ENCODE results near the gene IARS2. TPM values are rescaled to one million over a fixed set of nuclear protein-coding genes. Genes with fewer than 3 reads are reported as not detected.

Gene IARS2
- total and polyA plus RNA-seq, 2 donors (not counting 3 experiments of a cell fraction or from before 2014, with no cell fraction given): 15.5 to 62.8 TPM

- no TSS peak for BruUV-seq (replicated peaks)
- Histone ChIP-seq H3K27ac (ENCODE audit: insufficient read depth, low read depth, low read length) (no peak overlapping the region), H3K9ac (replicated peaks; ENCODE audit: extremely low read depth, insufficient read depth, low read length) (no peak overlapping the region), H3K4me3 (replicated peaks in 1 of 3; ENCODE audit: insufficient read depth in 1 of 3, low read depth in 1 of 3, low read length in 3 of 3) (no peak overlapping the region), H3K27me3 (ENCODE audit: control insufficient read depth in 2 of 2, insufficient read depth in 2 of 2, low read length in 2 of 2) (no peaks in the 10 kb centered on the region), H4K20me1 (replicated peaks; ENCODE audit: control insufficient read depth, extremely low read depth, insufficient read depth, low read length) (no peaks in the 10 kb centered on the region), H3K4me1 (ENCODE audit: control insufficient read depth, extremely low read depth, insufficient read depth, low read length) (peaks cover 5% of the 10 kb centered on the region), H2AFZ (ENCODE audit: low read depth, low read length) (no peak overlapping the region), H3K4me2 (ENCODE audit: insufficient read depth, low read length) (peak overlapping the region; percentile 53), H3K36me3 (ENCODE audit: control insufficient read depth in 2 of 2, extremely low read depth in 1 of 2, insufficient read depth in 2 of 2, low read length in 2 of 2) (no peaks in the 10 kb centered on the region), H3K79me2 (ENCODE audit: control insufficient read depth, insufficient read depth, low read length) (no peaks in the 10 kb centered on the region), H3K9me1 (replicated peaks; ENCODE audit: control insufficient read depth, extremely low read depth, insufficient read depth, low read length) (no peaks in the 10 kb centered on the region), H3K9me3 (replicated peaks; ENCODE audit: control insufficient read depth, insufficient read depth, low read length) (no peaks in the 10 kb centered on the region)
- peak; percentile 16 for TF ChIP-seq FOS (IDR thresholded peaks at IDR 0.05; ENCODE audit: borderline replicate concordance, insufficient read depth, low read length)
- no peak for TF ChIP-seq MAX (IDR thresholded peaks at IDR 0.05; ENCODE audit: insufficient read depth, insufficient read length)
- TF ChIP-seq JUN (IDR thresholded peaks at IDR 0.05; ENCODE audit: borderline replicate concordance, insufficient read depth, insufficient read length, low read depth): no peak
- POLR2A ChIA-PET: no interaction called here
- FAIRE-seq (peak; percentile 18), DNase-seq (ENCODE audit: low read depth, low spot score) (peak; percentile 74)
- intact Hi-C loops (cut with micrococcal nuclease) (no loop called here), dilution Hi-C loops (cut with MboI; ENCODE audit: extremely low pct_ligation_motif_present, low sequenced_read_pairs) (no loop called here)
- CTCF ChIA-PET: interaction anchor here (0.7 kb wide), 1 partner anchor 9 kb away, joined by 3 read pairs; no protein-coding TSS in a partner anchor
Measured at GRCh38 chr1:220076861-220077762, 16.8 kb upstream of the IARS2 start.

- Histone ChIP-seq H3K9me3 (replicated peaks; ENCODE audit: control insufficient read depth, insufficient read depth, low read length) (no peaks in the 10 kb centered on the region), H3K27me3 (ENCODE audit: control insufficient read depth in 2 of 2, insufficient read depth in 2 of 2, low read length in 2 of 2) (no peaks in the 10 kb centered on the region), H3K79me2 (ENCODE audit: control insufficient read depth, insufficient read depth, low read length) (no peaks in the 10 kb centered on the region), H3K27ac (ENCODE audit: insufficient read depth, low read depth, low read length) (no peak overlapping the region), H3K36me3 (ENCODE audit: control insufficient read depth in 2 of 2, extremely low read depth in 1 of 2, insufficient read depth in 2 of 2, low read length in 2 of 2) (no peaks in the 10 kb centered on the region), H3K9me1 (replicated peaks; ENCODE audit: control insufficient read depth, extremely low read depth, insufficient read depth, low read length) (no peaks in the 10 kb centered on the region), H2AFZ (ENCODE audit: low read depth, low read length) (no peak overlapping the region), H3K4me1 (ENCODE audit: control insufficient read depth, extremely low read depth, insufficient read depth, low read length) (peaks cover 5% of the 10 kb centered on the region), H3K4me2 (ENCODE audit: insufficient read depth, low read length) (no peak overlapping the region), H3K4me3 (replicated peaks in 1 of 3; ENCODE audit: insufficient read depth in 1 of 3, low read depth in 1 of 3, low read length in 3 of 3) (no peak overlapping the region), H4K20me1 (replicated peaks; ENCODE audit: control insufficient read depth, extremely low read depth, insufficient read depth, low read length) (no peaks in the 10 kb centered on the region), H3K9ac (replicated peaks; ENCODE audit: extremely low read depth, insufficient read depth, low read length) (no peak overlapping the region)
- BruUV-seq (replicated peaks): no TSS peak
- TF ChIP-seq EZH2 (IDR thresholded peaks at IDR 0.05; ENCODE audit: borderline replicate concordance, low read depth, low read length, severe bottlenecking): no peak
- no peak for TF ChIP-seq JUN (IDR thresholded peaks at IDR 0.05; ENCODE audit: borderline replicate concordance, insufficient read depth, insufficient read length, low read depth)
- TF ChIP-seq POLR2AphosphoS5 (IDR thresholded peaks at IDR 0.05; ENCODE audit: insufficient read depth, low read depth, low read length): no peak
- no peak for TF ChIP-seq POLR2A (IDR thresholded peaks at IDR 0.05; ENCODE audit: low read depth, low read length)
- no peak for TF ChIP-seq MYC (IDR thresholded peaks at IDR 0.05; ENCODE audit: low read depth, low read length)
- TF ChIP-seq CTCF (IDR thresholded peaks at IDR 0.05; ENCODE audit: extremely low read depth in 1 of 2, insufficient read depth in 1 of 2, low read depth in 1 of 2, low read length in 2 of 2): no peak
- TF ChIP-seq GATA2 (IDR thresholded peaks at IDR 0.05; ENCODE audit: insufficient read depth, insufficient read length, low read depth, low read length): no peak
- no peak for TF ChIP-seq FOS (IDR thresholded peaks at IDR 0.05; ENCODE audit: borderline replicate concordance, insufficient read depth, low read length)
- no peak for TF ChIP-seq MAX (IDR thresholded peaks at IDR 0.05; ENCODE audit: insufficient read depth, insufficient read length)
- ChIA-PET CTCF (interaction anchor here (0.6 kb wide), 1 partner anchor 34 kb away, joined by 4 read pairs; no protein-coding TSS in a partner anchor), POLR2A (no interaction called here)
- intact Hi-C loops (cut with micrococcal nuclease): no loop called here
- dilution Hi-C loops (cut with MboI; ENCODE audit: extremely low pct_ligation_motif_present, low sequenced_read_pairs): no loop called here
- DNase-seq (ENCODE audit: low read depth, low spot score) (no peak), FAIRE-seq (no peak)
Measured at GRCh38 chr1:220077887-220078286, 16.0 kb upstream of the IARS2 start.

Measured in endothelial cell of umbilical vein (primary cell).